NT2/D1 (cell line): ENCODE measurements around the gene SRSF3.
"Not testable (repeated sequence)": the region's sequence is repeated elsewhere in the genome, so short reads cannot be mapped to it uniquely, and the experiment has no call there.

Experiments
- DNase-seq: peaks from one replicate; pipeline ENCODE4 v3.0.0-alpha.2; 2011; ENCODE audit warnings: low read depth, low spot score
- H3K27me3 ChIP-seq: 2 replicates; pipeline ENCODE4 v1.6.0; 2011; ENCODE audit warnings: mild to moderate bottlenecking; ENCODE audit not compliant: insufficient read length, insufficient read depth
- H3K36me3 ChIP-seq: 2 replicates; pipeline ENCODE4 v1.6.1; 2011; ENCODE audit warnings: mild to moderate bottlenecking, low read length, mixed read lengths; ENCODE audit not compliant: insufficient read depth, insufficient read length
- H3K4me1 ChIP-seq: 2 replicates; pipeline ENCODE4 v1.5.1; 2011; ENCODE audit not compliant: insufficient read depth, insufficient read length
- H3K4me3 ChIP-seq: 2 replicates; pipeline ENCODE4 v1.5.1; 2011; ENCODE audit warnings: low read depth; ENCODE audit not compliant: insufficient read length
- H3K9ac ChIP-seq: 2 replicates; pipeline ENCODE4 v1.6.0; 2011; ENCODE audit warnings: low read depth; ENCODE audit not compliant: insufficient read length
- H3K9me3 ChIP-seq: 2 replicates; pipeline ENCODE4 v1.5.1; 2011; ENCODE audit warnings: mild to moderate bottlenecking, low read length; ENCODE audit not compliant: insufficient read depth
- SUZ12 ChIP-seq: IDR thresholded peaks from 2 replicates; pipeline ENCODE4 v1.6.1; 2011; ENCODE audit not compliant: insufficient read length, insufficient read depth; ENCODE audit errors: extremely low read depth
- YY1 ChIP-seq: IDR thresholded peaks from 2 replicates; pipeline ENCODE4 v1.6.1; 2011; ENCODE audit not compliant: insufficient read length, insufficient read depth
- ZNF274 ChIP-seq: IDR thresholded peaks from 2 replicates; pipeline ENCODE4 v1.6.1; 2011; ENCODE audit warnings: mild to moderate bottlenecking, low read depth, low read length

SRSF3 gene

DNA sequence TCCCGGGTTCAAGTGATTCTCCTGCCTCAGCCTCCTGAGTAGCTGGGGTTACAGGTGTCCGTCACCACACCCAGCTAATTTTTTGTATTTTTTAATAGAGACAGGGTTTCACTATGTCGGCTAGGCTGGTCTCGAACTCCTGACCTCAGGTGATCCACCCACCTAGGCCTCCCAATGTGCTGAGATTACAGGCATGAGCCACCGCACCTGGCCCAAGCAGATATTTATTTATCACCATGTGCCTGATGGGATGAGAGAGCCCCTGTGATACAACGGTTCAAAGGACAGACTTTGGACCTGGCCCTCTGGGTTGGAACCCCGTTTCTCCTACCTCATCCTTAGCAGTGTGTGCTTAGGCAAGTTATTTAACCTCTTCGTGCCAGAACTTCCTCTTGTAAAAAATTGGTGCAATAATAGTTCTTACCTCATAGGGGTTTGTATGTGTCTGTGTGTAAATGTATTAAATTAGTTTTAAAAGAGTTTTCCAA is 27.7 kb upstream of the SRSF3 start:
- no peaks in the 10 kb centered on the region for H3K9me3 ChIP-seq
- no peak for TF ChIP-seq YY1
- TF ChIP-seq ZNF274, result no peak
- TF ChIP-seq SUZ12, result no peak
- no peaks in the 10 kb centered on the region for H3K4me1 ChIP-seq
- H3K27me3 ChIP-seq, result no peaks in the 10 kb centered on the region
- no peak for DNase-seq
- no peak overlapping the region for H3K9ac ChIP-seq
- no peaks in the 10 kb centered on the region for H3K36me3 ChIP-seq
- no peak overlapping the region for H3K4me3 ChIP-seq

DNA sequence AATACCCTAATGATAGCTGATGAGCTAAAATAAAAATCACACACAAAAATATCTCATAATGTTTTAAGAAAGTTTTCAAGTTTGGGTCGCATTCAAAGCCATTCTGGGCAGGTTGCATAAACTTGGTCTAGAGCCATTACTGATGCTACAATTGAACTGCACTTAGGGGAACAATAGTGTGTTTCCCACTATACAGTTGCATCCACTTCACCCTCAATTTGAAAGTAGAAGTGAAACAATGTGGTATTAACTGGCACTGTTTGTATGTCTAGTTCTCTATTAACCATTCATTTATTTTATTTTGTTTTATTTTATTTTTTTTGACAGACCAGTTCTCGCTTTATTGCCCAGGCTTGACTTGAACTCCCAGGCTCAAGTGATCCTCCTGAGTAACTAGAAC is 23.9 kb upstream of the SRSF3 start:
- Histone ChIP-seq H3K9me3 (no peaks in the 10 kb centered on the region), H3K4me1 (no peaks in the 10 kb centered on the region), H3K36me3 (no peaks in the 10 kb centered on the region), H3K27me3 (no peaks in the 10 kb centered on the region), H3K4me3 (no peak overlapping the region), H3K9ac (no peak overlapping the region)
- TF ChIP-seq YY1 (no peak), ZNF274 (no peak), SUZ12 (no peak)
- DNase-seq, result no peak

DNA sequence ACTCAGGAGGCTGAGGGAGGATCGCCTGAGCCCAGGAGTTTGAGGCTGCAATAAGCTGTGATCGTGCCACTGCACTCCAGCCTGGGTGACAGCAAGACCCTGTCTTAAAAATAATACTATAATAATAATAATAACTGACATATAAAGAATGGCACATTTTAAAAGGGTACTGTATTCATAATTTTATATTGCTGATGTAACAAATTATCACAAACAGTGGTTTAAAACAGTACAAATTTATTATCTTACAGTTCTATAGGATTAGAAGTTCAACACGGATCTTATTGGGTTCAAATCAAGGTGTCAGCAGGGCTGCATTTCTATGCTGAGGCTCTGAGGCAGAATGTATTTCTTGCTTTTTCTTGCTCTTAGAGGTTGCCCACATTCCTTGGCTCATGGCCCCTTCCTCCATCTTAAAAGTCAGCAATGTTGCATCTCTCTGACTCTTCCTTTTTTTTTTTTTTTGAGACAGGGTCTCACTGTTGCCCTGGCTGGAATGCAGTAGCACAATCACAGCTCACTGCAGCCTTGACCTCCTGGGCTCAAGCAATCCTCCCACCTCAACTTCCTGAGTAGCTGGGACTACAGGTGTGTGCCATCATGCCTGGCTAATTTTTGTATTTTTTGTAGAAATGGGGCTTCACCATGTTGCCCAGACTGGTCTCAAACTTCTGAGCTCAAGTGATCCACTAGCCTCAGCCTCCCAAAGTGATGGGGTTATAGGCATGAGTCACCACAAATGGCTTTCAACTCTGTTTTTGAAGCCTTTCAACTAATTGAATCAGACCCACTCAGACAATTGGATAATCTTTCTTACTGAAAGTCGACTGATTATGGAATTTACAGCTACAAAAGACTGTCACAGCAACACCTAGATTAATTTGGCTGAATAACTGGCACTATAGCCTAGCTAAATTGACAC is 22.8 kb upstream of the SRSF3 start:
- Histone ChIP-seq H3K9ac (no peak overlapping the region), H3K36me3 (no peaks in the 10 kb centered on the region), H3K27me3 (no peaks in the 10 kb centered on the region), H3K4me3 (no peak overlapping the region), H3K9me3 (no peaks in the 10 kb centered on the region), H3K4me1 (no peaks in the 10 kb centered on the region)
- TF ChIP-seq SUZ12, result no peak
- no peak for TF ChIP-seq ZNF274
- TF ChIP-seq YY1, result no peak
- DNase-seq, result no peak

DNA sequence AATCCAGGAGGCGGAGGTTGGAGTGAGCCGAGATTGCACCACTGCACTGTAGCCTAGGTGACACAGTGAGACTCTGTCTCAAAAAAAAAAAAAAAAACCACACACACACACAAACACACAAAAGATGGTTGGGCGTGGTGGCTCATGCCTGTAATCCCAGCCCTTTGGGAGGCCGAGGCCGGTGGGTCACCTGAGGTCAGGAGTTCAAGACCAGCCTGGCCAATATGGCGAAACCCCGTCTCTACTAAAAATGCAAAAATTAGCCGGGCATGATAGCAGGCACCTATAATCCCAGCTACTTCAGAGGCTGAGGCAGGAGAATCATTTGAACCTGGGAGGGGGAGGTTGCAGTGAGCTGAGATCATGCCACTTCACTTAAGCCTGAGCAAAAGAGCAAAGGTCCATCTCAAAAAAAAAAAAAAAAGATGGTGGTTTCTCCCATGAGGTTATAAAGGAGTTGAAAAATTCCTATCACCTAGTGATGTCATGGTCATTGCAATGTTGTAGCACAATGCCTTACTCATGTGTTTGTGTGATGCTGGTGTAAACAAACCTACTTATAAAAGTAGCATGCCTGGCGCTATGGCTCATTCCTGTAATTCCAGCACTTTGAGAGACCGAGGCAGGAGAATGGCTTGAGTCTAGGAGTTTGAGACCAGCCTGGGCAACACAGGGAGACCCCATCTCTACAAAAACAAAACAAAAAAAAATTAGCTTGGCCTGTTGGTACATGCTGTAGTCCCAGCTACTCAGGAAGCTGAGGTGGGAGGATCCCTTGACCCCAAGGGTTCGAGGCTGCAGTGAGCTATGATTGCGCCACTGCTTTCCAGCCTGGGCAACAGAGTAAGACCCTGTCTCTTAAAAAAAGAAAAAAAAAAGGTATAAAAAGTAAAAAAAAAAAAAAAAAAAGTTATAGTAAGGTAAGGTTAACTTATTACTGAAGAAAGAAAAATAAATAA is 21.5 kb upstream of the SRSF3 start:
- H3K27me3 ChIP-seq, H3K4me1 ChIP-seq, H3K36me3 ChIP-seq, DNase-seq, H3K4me3 ChIP-seq, H3K9me3 ChIP-seq, H3K9ac ChIP-seq: not testable (repeated sequence)

DNA sequence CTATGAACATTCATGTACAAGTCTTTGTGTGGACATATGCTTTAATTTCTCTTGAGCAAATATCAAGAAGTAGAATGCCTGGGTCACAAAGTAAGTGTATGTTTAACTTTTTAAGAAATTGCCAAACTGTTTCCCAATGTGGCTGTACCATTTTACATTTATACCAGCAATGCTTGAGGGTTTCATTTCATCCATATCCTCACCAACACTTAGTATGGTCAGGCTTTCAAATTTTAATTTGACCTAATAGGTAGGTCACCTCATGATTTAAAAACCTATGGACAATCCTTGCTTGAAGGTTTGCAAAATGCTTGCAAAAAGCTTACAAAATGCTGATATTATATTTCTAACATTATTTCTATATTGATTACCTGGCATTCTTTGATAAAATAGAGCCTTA is 19.5 kb upstream of the SRSF3 start:
- Histone ChIP-seq H3K4me3 (no peak overlapping the region), H3K4me1 (no peaks in the 10 kb centered on the region), H3K36me3 (no peaks in the 10 kb centered on the region), H3K9me3 (no peaks in the 10 kb centered on the region), H3K9ac (no peak overlapping the region), H3K27me3 (no peaks in the 10 kb centered on the region)
- DNase-seq, result no peak
- TF ChIP-seq ZNF274 (no peak), YY1 (no peak), SUZ12 (no peak)

DNA sequence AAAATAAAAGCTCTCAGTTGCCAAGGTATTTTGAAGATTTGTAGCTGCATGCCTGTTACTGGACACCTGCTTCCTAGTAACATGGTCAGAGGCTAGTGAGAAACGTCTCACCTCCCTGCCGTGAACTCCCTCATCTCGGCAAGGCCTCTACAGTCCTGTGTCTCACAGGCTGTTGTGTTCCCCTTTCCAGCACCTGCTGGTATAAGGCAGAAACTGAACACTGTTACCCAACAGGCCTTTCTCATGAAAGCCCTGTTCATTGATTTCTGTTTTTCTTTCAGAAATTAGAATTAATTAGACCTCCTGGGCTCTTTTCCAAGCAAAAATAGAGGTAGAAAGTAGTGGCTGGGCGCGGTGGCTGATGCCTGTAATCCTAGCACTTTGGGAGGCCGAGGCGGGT is 17.6 kb upstream of the SRSF3 start:
- TF ChIP-seq YY1 (no peak), ZNF274 (no peak), SUZ12 (no peak)
- H3K36me3 ChIP-seq, result no peaks in the 10 kb centered on the region
- no peak overlapping the region for H3K4me3 ChIP-seq
- no peak for DNase-seq
- no peaks in the 10 kb centered on the region for H3K27me3 ChIP-seq
- no peak overlapping the region for H3K9ac ChIP-seq
- no peaks in the 10 kb centered on the region for H3K9me3 ChIP-seq
- H3K4me1 ChIP-seq, result no peaks in the 10 kb centered on the region

DNA sequence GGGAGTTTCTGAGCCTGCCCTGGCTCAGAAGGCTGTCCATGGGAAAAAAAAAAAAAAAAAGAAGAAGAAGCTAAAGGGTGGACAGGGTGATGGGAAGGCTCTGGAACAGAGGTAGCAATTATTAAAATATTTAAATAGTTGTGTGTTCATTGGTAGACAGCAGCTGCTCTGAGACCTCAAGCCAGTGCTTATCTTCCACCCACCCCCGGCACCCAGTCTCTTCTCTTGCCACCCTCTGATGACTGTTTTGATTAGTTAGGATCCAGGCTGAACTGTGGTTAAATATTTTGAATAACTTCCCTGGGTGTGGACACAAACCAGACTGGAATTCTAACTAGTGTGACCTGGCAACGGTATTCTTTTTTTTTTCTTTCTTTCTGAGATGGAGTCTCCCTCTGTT is 16.9 kb upstream of the SRSF3 start:
- Histone ChIP-seq H3K9ac (no peak overlapping the region), H3K4me3 (no peak overlapping the region)
- DNase-seq, result no peak

More for the DNA sequence above, 16.9 kb upstream of the SRSF3 start:
- Histone ChIP-seq H3K4me1 (no peaks in the 10 kb centered on the region), H3K9me3 (no peaks in the 10 kb centered on the region), H3K27me3 (no peaks in the 10 kb centered on the region), H3K36me3 (no peaks in the 10 kb centered on the region)
- TF ChIP-seq SUZ12, result no peak
- no peak for TF ChIP-seq YY1
- TF ChIP-seq ZNF274, result no peak
